Uterus (tissue), 2 donors: ENCODE data around the gene CCDC148.

ENCODE experiments used
- POLR2A ChIP-seq, 2 donors: fragments of 450-650 bp; IDR thresholded peaks; one replicate each; pipeline ENCODE4 v1.6.1; 2016; ENCODE audit warnings: antibody characterized with exemption in 2 of 2, mild to moderate bottlenecking in 1 of 2, moderate library complexity in 1 of 2
- TF ChIP-seq, protein P1 (sequence below), 4 experiments: fragments of 200-600 bp in 2 of 4; fragments of 450-650 bp in 2 of 4; sonication (generic) in 2 of 4; IDR thresholded peaks; one replicate each; pipeline ENCODE4 v1.5.1; 2016 to 2019; ENCODE audit warnings: antibody characterized with exemption in 4 of 4, mild to moderate bottlenecking in 2 of 4, moderate library complexity in 1 of 4

DNA sequence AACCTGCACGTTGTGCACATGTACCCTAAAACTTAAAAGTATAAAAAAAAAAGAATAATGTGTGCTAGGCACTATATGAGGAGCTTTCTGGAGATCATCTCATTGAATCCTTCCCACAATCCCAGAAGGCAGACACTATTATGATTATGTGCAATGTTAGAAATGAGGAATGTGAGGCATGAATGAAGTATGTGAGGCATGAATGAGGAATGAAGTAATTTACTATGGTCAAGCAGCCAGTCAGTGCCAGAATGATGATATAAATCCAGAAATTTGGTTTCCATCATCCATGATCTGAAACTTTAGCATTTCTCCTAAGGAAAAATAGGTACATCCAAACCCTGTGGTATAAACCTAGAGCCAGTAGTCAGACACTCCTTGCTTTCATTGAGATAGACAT lies 42.0 kb downstream of the CCDC148 start:
- TF ChIP-seq, protein P1, sequence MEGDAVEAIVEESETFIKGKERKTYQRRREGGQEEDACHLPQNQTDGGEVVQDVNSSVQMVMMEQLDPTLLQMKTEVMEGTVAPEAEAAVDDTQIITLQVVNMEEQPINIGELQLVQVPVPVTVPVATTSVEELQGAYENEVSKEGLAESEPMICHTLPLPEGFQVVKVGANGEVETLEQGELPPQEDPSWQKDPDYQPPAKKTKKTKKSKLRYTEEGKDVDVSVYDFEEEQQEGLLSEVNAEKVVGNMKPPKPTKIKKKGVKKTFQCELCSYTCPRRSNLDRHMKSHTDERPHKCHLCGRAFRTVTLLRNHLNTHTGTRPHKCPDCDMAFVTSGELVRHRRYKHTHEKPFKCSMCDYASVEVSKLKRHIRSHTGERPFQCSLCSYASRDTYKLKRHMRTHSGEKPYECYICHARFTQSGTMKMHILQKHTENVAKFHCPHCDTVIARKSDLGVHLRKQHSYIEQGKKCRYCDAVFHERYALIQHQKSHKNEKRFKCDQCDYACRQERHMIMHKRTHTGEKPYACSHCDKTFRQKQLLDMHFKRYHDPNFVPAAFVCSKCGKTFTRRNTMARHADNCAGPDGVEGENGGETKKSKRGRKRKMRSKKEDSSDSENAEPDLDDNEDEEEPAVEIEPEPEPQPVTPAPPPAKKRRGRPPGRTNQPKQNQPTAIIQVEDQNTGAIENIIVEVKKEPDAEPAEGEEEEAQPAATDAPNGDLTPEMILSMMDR (IDR thresholded peaks at IDR 0.05): no peak
- no peak for TF ChIP-seq POLR2A (IDR thresholded peaks at IDR 0.05)
